Stimulated activated CD8-positive, alpha-beta memory T cell treated with anti-CD3 and anti-CD28 coated beads, Interleukin-12 subunit alpha, Interleukin-12 subunit beta, amount 100 ng/mL, for 24 hours (primary cell): ENCODE data around the gene CELF1.
"Not testable (repeated sequence)": the region's sequence is repeated elsewhere in the genome, so short reads cannot be mapped to it uniquely, and the experiment has no call there.

Experiments used
- DNase-seq: peaks from one replicate; pipeline ENCODE4 v3.0.0-alpha.2; 2020; ENCODE audit errors: extremely low read depth

CELF1 gene

DNA sequence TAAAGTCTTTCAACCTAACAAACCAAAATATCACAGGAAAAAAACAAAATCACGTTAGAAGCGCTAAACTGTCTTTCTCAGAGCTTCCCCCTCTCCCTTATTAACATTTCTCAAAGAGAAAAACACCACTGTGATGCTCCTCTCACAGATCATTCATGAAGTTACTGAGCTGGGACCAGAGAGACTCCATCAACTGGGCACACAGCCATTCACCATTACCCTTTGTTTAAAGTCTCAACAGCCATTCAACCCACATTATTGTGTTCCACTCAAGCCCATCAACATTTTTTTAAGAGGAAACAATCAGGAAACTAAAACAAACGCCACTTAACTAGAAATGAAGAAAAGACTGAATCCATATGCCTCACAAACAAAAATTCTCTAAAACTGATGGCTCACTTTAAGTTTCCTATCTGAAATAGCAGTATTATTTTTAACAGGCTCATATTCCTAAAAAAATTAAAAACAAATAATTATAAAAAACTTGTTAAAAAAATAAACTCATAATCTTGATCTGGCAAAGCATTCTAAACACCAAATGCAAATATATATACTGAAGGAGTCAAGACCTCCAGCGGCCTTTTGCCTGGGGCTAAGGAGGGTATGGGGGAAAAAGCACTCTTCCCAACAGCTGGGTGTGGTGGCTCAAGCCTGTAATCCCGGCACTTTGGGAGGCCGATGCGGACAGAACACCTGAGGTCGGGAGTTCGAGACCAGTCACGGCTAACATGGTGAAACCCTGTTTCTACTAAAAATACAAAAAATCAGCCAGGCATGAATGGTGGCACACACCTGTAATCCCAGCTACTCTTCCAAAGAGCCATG is 14.0 kb downstream of the CELF1 start:
- DNase-seq = no peak

DNA sequence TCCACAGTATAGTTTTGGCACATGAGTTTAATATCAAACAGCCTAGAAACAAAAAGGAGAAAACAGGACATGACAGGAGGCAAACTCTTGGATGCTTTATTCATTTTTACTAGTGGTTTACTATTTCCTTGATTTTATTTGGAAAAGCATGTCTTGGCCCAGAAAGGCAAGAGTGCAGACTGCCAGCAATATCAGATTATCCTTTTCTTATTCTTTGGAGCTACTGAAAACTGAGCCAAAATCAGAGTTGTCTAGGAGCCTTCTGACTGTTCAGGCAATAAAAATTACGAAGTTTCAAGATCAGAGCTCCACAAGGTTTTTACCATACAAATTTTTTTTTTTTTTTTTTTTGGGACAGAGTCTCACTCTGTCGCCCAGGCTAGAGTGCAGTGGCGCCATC is 16.0 kb downstream of the CELF1 start:
- no peak for DNase-seq

DNA sequence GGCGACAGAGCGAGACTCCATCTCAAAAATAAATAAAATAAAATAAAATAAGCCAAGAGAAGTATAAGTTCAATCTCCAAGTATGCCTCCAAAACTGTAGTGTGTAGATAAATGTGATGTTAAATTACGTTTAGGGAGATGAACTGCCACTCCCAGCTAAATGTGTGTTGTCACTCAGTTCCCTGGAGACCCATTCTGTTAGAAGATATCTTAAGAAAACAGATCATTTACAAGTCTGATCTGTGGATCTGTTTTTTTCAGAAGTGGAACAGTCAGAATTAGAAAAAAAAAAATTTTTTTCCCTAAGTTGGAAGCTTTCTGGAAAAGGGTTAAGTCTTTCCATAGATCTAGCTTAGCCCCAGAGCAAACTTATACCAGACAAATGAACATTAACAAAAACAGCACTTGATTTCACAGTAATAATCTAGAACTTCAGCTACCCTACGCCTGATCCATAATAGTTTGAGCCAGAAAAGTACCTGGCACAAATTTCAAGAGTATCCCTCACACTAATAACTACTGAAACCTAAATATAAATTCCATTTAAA is 18.2 kb downstream of the CELF1 start:
- DNase-seq = no peak

DNA sequence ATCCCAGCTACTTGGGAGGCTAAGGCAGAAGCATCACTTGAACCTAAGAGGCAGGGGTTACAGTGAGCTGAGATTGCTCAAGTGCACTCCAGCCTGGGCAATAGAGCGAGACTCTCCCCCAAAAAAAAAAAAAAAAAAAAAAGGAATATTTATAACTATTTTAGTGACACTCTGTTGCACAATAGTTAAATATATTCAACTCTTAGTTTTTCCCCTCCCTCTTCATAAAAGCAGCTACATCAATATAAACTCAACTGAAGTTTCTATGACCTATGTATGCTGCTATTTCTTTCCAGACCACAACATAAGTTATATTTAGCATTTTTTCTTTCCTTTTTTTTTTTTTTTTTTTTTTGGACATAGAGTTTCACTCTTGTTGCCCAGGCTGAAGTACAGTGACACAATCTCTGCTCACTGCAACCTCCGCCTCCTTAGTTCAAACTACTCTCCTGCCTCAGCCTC is 19.2 kb downstream of the CELF1 start:
- DNase-seq = no peak

DNA sequence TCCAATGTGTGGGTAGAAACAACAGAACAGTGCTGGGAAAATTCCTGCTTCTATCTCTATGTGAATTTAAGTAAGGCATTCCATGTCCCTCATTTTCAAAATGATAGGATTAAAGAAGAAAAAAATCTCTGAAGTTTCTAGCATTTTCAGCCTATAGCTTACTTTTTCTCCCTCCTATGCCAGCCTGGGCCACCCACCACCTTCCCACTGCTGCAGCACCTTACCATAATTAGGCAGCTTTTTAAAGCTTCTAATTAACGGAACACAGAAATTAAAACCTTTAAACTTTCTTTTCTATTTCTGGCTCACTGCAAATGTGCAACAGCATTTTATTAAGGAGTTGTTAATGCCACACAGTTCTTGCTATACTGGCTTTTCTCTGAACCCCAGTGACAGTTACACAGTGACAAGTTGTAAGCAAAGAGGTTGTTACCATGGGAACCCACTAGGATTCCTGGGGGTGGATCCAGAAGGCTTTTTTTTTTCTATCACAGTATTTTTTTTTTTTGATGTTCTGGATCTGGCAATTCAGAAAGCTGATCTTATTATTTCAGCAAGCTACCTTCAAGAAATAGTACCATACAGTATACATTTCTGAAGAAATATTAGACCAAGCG is 20.2 kb downstream of the CELF1 start:
- no peak for DNase-seq

DNA sequence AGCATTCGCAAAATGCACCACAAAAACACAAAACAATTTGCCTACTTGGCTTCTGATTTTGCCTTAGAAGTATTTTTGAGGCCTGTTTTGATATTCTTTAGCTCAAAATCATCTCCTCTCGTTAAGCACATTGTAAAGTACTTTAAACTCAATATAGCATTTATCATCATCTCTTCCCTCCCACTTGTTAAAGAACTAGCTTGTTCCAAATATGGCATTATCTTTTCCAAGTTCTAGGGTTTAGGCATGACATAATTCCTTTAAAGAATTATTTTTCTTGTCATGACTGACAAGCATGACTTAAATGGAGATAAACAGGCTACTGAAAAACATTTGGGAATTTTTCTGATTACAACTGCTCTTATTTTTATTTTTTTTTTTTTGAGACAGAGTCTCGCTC is 21.3 kb downstream of the CELF1 start:
- no peak for DNase-seq

DNA sequence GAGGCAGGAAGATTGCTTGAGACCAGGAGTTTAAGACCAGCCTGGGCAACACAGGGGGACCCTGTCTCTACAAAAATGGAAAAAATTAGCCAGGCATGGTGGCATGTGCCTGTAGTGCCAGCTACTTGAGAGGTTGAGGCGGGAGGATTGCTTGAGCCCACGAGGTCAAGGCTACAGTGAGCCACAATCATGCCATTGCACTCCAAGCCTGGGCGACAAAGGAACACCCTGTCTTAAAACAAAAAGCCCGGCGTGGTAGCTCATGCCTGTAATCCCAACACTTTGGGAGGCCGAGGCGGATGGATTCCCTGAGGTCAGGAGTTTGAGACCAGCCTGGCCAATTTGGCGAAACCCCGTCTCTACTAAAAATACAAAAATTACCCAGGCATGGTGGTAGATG is 22.2 kb downstream of the CELF1 start:
- DNase-seq = not testable (repeated sequence)

DNA sequence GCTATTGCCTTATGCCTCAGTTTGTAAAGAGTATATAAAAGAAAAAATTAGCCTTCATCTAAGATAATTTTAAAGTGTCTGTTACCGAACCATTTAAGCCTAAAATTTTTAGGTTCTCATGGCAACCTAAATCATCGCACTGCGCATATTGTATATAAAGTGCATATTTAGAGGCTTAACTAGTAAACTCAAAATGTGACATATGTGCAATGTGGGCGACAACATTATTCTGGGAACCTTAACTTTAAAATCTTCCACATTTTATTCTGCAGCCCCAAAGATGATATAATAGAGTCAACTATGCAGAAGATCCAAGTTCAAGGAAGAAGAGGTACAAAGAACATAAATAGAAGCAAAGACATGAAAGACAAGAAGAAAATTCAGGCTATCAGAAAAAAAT is 23.0 kb downstream of the CELF1 start:
- no peak for DNase-seq

DNA sequence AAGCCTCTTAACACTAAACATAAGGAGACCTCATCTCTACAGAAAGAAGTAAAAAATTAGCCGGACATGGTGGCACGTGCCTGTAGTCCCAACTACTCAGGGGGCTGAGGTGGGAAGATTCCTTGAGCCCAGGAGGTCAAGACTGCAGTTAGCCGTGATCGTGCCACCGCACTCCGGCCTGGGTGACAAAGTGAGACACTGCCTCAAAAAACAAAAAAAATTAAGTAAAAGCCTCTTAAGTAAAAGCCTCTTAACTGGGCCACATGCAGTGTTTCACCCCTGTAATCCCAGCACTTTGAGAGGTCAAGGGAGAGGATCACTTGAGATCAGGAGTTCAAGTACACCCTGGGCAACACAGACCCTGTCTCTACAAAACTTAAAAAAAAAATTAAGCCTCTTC is 25.7 kb downstream of the CELF1 start:
- DNase-seq = no peak

DNA sequence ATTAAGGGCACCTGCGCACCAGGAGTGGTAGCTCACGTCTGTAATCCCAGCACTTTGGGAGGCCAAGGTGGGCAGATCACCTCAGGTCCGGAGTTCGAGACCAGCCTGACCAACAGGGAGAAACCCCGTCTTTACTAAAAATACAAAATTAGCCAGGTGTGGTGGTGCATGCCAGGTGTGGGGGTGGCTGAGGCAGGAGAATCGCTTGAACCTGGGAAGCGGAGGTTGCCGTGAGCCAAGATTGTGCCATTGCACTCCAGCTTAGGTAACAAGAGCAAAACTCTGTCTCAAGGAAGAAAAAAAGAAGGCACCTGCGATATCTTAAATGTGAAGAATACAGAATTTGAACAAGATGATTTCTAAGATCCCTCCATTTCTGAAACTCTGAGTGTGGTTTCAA is 26.9 kb downstream of the CELF1 start:
- DNase-seq = not testable (repeated sequence)

DNA sequence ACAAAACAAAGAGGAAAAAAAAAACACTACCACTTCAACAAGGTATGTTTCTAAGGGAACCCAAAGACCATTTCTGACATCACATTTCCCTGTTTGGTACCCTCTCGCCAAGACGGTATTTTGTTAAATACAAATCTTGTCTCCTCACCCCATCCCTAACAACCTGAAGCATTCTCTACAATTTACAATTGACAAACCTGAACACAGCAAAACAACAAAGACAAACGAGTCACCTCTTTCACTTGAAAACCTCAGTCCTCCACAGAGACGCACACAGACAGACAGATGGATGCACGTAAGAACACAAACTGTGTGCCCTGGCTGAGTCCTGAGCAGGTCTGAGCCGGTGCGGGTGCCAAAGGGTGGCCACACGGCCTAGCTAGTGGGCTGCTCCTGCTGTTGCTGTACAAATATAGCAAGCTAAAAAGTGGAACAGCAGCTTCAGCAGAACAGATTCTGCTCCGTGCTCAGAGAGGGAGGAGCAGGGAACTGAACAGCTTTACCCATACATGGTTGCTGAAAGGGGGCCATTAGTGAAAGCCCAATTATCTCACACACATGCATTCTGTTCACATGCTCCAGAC is 28.5 kb downstream of the CELF1 start:
- DNase-seq = no peak

DNA sequence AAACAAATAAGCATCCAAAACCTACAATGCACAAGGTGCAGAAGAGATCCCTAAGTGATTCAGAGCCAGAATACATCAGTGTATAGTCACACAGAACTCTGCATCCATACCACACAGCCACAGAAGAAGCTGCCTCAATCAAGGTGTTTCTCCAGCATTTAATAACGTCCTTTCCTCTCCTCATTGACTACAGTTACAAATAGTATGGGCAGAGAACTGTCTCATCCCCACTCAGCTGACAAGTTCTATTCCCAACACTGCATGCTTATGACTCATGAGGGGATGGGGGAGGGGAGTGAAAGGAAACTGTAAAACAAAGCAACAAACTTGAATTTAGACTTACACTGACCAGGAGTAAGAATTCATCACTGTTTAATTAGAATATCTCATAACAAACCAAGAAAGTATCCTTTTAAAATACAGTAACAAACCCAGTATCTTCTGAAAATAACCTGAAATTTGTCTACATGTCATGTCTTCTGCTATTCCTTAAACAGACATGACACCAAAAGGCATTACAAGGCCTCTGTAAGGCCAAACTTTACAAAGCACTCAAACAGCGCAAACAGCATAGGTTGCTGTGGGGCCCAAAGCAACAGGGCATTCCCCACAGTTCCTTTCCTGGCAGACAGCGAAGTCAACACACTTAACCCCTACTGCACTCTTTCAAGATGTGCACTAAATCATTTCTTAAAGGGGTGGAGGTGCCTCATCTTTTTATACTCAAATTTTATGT is 29.3 kb downstream of the CELF1 start:
- DNase-seq = no peak

DNA sequence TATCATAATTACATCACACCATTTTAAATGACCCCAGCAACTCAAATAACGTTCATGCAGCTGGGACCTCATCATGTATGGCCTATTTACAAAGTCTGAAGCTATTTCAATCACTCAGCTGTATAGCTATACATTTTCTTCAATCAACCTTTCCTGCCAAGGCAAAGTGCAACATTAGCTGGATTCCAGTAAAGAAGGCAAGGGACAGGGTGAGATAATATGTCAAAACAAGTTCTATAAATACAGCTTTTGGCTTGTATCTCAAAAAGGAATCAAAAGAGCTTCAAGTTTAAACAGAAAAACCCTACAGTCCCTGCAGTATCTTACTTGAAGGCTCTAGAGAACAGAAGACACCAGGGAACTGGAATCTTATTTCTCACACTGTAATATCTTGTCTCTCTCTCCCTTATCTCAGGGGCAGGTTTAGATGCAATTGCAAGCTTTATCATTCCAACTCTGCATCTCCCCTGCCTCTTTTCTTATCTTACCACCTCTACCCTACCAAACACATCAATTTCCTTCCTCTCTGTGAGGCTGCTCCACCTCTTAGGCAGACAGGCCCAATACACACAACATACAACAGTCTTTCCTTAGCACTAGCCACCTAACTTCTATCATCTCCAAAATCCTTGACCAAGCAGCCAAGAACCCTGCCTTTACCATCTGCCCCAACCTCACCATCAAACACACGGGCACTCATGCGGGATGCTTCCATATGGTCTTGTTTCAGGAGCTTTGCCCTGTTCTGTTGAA is 34.5 kb downstream of the CELF1 start:
- no peak for DNase-seq

DNA sequence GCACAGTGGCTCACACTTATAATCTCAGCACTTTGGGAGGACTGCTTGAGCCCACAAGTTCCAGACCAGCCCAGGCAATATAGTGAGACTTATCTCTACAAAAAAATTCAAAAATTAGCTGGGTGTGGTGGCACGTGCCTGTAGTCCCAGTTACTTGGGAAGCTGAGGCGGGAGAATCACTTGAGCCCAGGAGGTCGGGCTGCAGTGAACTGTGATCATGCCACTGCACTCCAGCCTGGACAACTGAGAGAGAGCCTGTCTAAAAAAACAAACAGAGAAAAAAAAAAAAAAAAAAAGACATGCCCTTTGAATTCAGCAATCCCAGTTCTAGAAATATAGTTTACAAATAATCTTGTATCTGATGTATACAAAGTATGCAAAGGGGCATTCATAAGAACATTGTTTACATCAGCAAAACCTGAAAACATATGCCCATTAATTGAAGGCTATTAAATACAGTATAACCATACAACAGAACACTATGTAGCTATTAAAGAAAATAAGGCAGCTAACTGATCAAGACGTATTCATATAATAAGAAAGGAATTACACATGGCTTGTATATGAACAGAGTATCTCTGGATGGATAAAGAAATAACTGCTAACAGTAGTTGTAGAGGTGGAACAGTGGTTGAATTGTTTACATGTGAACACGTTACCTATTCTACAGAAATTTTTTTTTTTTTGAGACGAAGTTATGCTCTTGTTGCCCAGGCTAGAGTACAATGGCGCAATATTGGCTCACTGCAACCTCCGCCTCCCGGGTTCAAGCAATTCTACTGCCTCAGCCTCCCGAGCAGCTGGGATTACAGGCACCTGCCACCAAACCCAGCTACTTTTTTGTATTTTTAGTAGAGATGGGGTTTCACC is 35.7 kb downstream of the CELF1 start:
- DNase-seq = no peak

DNA sequence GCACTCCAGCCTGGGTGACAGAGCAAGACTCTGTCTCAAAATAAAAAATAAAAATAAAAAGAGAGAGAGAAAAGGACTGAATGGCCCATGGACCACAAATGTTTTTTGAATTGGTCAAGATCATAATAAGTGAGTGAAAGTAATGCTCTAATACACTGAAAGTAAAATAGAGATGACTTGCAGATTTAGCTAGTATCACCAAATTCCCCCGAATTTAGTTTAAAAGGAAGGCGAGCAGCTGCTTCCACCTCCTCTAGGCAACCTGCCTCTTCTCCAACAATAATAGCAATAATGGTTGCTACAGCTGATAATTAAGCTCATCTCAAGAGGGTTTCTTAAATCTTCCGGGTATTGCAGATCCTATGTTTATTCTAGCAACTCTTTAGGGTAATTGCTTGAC is 36.8 kb downstream of the CELF1 start:
- no peak for DNase-seq

DNA sequence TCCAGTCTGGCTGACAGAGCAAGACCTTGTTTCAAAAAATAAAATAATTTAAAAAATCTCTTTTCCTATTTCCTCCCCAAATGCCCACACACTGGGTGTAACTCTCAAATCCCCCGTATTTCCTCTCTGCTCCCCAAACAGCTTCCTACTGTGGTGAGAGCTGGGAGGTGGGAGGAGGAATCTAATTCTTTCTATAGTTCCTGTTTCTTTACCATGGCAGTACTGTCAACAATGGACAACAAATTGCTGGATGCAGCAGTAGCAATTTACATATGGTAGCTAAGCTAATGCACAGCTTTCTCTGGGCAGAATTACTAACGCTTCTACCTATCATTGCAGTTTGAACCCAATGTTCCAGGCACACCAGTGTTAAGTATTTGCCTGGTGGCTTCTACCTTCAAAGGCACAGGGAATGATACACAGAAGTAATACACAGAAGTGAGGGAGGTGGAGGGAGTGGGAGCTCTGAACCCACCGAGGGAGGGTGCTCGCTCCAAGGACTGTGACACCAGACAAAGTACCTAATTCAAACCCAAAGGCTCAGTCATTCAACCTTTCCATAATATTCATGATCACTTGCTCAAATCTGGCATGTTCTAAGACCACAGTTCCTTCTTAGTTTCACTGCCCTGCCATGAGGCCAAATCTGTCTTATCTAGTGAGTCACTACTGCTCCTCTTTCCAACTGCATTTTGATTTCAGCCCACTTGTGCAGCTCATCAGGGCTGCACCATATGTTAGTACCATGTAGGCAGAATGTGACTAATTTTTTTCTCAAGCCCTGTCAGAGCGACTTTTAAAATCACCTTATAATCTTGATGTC is 37.9 kb downstream of the CELF1 start:
- no peak for DNase-seq

DNA sequence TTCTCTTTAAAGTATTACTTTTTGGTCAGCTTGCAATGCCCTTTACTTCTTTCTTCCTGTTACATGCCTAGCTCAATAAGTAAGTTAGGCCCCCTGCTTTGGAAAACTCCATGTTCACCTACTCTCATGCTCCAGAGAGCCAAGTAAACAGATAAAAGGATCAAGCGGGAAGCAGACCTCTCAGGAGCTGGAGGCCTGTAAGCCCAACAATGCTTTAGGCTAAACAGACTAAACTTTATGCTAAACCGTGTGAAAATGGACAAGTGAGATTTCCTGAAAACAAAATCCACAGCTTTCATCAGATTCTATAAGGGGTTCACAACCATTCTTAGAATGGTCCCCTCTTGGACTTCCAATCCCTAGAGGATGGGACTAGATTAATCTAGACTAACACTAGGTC is 40.2 kb downstream of the CELF1 start:
- no peak for DNase-seq

DNA sequence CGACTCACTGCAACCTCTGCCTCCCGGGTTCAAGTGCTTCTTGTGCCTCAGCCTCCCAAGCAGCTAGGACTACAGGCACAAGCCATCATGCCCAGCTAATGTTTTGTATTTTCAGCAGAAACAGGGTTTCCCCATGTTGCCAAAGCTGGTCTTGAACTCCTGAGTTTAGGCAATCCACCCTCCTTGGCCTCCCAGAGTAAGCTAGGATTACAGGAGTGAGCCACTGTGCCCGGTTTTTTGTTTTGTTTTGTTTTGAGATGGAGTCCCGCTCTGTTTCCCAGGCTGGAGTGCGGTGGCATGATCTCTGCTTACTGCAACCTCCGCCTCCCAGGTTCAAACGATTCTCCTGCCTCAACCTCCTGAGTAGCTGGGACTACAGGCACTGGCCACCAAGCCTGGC is 41.0 kb downstream of the CELF1 start:
- no peak for DNase-seq

DNA sequence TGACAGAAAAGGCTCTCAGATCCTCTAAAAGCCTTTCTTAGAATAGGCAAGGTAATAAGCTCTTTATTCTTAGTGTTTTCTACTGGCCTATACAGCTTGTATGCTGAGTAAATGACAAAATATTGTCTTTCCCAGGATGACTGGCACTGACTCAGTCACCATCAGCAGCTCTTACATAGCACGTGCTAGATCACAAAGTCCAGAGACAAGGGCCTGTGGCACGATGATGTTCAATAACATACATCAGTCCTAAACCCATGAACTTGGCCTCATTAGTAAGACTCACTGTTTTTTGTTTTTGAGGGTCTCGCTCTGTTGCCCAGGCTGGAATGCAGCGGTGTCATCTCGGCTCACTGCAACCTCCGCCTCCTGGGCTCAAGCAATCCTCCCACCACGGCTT is 42.7 kb downstream of the CELF1 start:
- no peak for DNase-seq
